NCI-H774 (cell line): Measurements from ENCODE around the gene BPHL.
"Not testable (repeated sequence)": the region's sequence is repeated elsewhere in the genome, so short reads cannot be mapped to it uniquely, and the experiment has no call there.

Experiments
- DNase-seq: peaks from one replicate; lab custom pipeline; 2025; lab: John Stamatoyannopoulos, UW

The BPHL gene

DNA sequence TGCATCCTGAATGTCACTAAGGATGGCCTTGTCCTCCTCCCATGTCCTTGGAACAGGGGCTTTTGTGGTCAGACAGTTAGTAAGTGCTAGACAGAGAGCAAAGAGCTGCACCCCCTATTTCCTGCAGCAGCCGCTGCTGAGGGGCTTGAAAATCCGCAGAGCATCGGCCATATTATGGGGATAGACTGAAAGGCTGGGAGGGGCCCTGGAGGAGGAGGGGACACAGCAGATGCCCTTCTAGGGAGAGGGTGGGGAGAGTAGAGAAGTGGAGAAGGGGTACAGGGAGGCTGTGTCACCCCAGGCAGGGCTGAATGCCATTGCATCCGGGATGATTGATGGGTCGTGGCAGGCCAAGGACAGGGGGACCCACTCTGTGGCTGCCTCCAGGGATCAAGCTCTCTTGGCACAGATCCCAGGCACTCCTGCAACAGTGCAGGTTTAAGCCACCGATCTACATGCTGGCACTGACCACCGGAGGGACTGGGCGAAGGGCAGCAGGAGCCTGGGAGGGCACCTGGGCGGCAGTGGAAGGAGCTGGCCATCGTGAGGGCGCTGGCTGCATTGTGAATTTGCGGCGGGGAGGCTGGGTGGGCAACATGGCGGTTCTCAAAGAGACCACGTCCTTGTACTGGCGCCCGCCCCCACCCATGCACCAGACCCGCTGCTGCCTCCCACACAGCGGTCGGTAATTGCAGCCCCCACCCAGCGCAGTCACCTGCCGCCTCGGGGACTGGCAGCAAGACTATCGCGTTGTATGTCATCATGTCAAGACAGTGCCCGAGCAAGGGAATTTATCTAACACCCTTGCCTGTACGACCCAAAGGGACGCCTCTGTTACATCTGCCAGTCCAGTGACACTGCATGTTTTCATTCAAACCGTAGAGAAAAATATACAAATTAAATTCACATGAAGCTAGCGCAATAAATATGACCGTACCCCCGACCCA is 37.9 kb downstream of the BPHL start:
- DNase-seq, result not testable (repeated sequence)

DNA sequence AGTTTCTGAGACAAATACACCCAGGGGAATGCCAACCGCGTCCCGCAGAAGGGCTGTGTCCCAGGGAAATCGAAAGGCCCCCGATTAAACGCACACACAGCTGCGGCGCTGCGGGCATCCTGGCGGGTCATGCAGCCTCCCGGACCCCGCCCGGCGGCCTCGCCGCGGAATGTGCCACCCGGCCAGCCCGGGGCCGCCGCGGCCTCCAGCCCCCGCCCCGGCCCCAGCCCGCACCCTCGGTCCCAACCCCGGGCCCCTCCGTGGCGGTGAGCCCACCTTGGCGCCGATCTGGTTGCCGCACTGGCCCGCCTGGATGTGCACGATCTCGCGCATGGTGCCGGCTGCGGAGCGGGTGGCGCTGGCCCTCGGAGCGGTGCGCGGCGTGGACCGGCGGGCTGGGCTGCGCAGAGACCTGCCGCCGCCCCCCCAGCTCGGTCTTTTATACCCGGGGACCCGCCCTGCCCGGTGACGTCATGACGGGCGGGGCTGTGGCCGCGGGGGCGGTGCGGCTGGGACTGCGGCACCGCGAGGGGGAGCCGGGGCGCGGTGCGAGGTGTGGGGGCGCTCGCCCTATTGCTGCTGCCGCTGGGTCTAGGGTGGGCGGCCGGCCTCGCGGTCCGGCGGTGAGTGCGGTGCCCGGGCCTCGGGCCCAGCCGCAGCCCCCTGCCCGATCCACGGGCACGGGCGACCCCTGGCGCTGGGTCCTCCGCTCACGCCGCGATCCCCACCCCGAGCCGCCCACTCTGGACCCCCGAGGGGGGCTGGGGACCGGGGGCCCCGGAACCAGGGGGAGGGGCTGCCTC is 38.8 kb downstream of the BPHL start, which contains the start of gene TUBB2A:
TUBB2A (minus strand) TSS at position 414 of the 803 bp plus-strand sequence; CDS start at position 333, 81 bp downstream.
- peak; percentile 74 for DNase-seq

DNA sequence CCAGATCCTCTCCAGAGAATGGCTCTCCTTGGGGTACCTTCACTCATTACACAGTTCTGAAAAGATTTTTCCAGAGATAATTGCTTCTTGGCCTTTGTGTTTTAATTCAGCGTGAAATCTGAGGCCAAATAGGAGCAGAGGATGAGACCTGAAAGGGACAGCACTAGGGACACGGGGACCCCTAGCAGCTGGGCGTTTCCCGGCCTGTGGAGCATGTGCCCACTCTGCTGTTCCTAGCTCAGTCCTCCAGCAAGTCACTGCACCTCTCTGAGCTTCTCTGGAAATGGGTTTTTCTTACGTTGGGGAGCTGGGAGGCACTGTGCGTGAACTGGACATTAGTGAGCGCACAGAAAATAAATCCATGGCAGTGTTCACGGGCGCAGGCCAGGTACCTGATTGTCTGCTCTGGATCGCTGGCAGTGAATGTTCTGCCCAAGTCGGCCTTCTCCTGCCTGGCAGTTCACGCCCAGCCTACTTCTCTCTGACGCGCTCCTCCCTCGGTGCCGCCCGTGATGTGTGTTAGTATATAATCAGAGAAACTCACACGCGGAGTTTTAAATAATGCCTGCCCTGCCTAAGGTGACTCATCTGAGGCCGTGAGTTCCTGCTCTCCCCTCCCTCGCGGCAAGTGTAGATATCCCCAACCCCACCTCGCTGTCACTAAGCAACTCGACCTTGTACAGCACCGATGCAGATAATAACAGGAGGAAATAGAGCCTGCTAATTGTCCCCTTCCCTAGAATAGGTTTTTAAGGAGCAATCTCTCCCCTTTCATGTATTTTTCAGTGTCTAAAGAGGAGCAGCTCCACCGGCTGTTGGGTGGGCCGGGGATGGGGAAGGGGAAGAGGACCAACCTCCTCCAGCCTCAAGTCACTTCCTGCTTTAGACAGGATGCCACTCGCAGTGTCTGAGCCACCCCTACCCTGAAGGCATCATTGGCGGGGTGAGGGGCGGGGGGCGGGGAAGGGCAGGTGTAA is 41.6 kb downstream of the BPHL start:
- peak; percentile 51 for DNase-seq

DNA sequence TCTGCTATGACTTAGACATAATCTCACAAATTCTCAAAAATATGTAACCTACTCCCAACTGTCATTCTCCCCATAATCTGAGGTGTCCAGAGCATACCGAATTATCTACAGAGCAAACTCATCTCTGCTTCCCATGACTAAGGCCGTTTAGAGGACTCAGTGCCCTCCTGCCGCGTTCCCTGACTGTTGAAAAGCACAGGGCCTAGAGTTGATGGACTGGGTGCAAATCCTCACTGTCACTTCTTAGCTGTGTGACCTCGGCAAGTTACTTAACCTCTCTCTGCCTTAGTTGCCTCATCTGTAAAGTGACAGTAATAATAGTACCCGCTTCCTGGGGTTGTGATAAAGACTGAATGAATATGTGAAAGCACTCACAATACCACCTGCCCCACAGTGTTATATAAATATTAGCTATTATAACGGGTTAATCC is 43.6 kb downstream of the BPHL start:
- DNase-seq, result no peak

DNA sequence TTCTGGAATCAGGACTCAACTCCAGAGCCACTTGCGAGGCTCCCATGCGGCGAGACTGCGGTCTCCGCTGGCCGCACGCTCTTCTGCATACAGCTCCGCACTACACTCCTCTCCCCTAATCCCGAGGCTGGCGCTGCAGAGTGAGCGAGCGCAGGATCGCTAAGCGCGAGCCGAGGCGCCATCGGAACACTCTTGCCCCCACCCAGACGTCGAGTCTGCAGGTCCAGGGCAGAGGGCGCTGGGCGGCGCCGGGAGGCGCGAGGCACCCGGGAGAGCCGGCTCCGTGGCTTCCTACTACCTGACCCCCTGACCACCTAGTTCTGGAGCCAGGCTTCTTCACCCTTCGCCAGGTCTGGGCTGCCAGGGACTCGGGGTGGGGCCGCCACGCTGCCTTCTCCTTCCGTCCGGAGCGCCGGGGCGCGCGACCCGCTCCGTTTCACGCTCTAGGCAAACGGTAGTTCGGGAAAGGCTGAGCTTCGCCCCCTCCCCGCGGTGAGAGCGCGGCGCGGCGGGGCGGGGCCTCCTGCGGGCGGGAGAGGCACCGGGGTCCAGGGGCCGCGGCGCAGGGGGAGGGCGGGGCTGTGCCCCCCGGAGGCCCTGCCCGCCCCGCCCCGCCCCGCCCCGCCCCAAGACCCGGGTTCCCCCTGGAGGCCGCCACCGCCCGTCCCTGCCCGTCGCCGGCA is 44.2 kb downstream of the BPHL start:
- DNase-seq, result peak; percentile 81

- no peak for DNase-seq
These were observed 44.7 kb downstream of the BPHL start for GRCh38 chr6:3163248-3163594.

GRCh38 chr6:3164388-3164787 is 45.9 kb downstream of the BPHL start:
- DNase-seq, result no peak

DNA sequence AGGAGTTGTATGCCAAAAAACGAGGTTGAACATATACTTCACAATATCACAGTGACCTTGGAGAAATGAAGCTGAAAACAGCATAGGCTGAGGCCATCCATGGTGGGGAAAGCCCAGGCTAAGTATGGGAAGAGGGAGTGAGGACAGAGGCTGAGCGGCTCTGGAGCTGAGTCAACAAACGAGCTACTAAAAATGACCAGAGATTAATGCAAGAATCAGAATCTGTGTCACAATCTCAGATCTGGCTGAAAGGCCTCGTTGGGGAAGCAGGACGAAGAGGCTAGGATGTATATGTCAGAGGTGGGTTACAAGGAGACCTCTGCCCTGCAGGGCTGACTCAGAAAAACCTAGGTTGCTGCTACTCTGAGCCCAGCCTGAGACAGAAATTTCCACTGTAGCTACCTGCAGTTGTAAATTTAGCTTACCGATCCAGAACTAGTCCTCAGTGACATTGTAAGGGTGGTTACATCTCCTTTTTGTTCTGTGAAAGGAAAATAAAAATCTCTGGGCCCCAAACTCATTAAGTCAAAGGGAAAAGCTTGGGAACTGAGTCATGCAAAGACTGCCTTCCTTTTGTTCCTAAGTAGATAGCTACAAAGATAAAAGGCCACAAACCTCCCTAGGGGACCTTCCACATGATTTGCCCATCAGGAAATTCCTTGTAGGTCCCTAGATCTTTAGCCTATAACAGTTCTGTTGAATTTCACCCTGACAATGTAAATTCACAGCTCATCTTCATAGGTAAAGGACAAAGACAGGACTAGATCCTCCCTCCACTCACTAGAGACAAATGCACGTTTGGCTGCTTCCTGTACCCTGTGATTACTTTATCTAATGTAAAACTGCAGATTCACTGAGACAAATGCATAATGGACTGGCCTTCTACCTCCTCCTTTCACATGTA is 47.4 kb downstream of the BPHL start:
- DNase-seq, result no peak

DNA sequence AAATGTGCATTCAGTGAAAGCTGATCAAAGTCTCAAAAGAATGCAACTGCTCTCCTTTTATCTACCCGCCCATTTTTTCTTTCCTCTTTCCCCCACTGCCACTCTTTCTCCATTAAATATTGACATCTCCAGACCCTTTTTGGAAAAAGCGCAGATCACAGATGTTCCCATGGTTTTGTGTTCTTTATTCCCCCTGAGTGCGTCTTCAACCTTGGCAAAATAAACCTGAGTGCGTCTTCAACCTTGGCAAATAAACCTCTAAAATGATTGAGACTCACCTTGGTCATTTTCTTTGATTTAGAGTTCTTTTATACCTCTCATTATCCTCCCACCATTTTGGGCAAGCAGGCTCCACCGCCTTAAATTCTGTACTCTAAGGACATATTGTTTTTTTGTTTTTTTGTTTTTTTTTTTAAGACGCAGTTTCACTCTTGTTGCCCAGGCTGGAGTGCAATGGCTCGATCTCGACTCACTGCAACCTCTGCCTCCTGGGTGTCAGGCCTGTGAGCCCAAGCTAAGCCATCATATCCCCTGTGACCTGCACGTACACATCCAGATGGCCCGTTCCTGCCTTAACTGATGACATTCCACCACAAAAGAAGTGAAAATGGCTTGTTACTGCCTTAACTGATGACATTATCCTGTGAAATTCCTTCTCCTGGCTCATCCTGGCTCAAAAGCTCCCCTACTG is 48.2 kb downstream of the BPHL start:
- not testable (repeated sequence) for DNase-seq

DNA sequence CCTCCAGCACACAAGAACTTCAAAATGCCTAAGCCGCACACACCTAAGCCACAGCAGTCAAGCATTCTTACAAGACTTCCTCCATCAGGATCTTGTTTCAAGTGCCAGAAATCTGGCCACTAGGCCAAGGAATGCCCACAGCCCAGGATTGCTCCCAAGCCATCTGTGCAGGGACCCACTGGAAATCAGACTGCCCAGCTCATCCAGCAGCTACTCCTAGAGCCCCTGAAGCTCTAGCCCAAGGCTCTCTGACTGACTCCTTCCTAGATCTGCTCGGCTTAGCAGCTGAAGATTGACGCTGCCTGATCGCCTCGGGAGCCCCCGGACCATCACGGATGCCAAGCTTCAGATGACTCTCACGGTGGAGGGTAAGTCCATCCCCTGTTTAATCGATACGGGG is 49.5 kb downstream of the BPHL start:
- DNase-seq, result not testable (repeated sequence)

DNA sequence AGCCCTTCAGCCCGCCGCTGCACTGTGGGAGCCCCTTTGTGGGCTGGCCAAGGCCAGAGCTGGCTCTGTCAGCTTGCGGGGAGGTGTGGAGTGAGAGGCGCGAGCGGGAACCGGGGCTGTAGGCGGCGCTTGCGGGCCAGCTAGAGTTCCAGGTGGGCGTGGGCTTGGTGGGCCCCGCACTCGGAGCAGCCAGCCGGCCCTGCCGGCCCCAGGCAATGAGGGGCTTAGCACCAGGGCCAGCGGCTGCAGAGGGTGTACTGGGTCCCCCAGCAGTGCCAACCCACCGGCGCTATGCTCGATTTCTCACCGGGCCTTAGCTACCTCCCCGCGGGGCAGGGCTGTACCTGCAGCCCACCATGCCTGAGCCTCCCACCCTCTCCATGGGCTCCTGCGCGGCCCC is 52.2 kb downstream of the BPHL start:
- not testable (repeated sequence) for DNase-seq

- not testable (repeated sequence) for DNase-seq
These were observed 53.0 kb downstream of the BPHL start for GRCh38 chr6:3171313-3172175.

GRCh38 chr6:3172789-3173188 is 54.3 kb downstream of the BPHL start:
- not testable (repeated sequence) for DNase-seq

DNA sequence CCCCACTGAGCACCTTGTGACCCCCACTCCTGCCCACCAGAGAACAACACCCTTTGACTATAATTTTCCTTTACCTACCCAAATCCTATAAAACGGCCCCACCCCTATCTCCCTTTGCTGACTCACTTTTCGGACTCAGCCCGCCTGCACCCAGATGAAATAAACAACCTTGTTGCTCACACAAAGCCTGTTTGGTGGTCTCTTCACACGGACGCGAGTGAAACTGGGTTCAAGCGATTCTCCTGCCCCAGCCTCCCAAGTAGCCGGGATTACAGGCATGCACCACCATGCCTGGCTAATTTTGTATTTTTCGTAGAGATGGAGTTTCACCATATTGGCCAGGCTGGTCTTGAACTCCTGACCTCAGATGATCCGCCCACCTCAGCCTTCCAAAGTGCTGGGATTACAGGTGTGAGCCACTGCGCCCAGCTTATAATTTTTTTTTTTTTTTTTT is 55.2 kb downstream of the BPHL start:
- not testable (repeated sequence) for DNase-seq

GRCh38 chr6:3175715-3176402 is 57.3 kb downstream of the BPHL start:
- no peak for DNase-seq

DNA sequence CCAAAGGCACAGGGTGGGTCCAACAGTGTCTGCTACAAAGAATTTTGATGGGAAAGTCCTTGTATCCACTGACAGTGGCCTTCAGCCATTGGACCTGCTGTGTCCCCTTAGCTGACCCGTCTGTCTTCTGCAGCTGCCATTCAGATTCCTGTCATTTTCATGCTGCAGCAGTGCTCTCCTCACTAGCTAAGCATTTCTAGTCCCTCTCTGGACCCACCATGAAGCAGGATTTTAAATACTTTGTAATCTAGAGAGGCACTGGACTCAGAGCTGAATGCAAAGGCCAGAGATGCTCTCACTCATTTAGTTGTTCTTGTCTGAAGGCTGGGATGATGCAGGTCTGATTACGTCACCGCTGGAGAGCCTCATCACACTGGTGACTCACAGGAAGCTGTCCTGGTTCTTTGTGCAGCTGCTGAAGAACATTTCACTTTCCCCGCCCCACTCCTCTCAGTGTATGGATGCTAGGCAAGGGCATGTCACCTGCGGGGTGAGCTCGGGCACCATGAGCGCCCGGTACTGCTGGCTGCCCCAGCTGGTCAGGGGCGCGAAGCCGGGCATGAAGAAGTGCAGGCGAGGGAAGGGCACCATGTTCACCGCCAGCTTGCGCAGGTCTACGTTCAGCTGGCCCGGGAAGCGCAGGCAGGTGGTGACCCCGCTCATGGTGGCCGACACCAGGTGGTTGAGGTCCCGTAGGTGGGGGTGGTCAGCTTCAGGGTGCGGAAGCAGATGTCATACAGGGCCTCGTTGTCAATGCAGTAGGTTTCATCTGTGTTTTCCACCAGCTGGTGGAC is 58.2 kb downstream of the BPHL start:
- DNase-seq, result no peak

- not testable (repeated sequence) for DNase-seq
These were observed 60.2 kb downstream of the BPHL start for GRCh38 chr6:3178666-3179065.
